RWPE1 (cell line): ENCODE results near the gene PCDHGB6.
"Not testable (repeated sequence)": the region's sequence is repeated elsewhere in the genome, so short reads cannot be mapped to it uniquely, and the experiment has no call there.

Experiments used
- CTCF ChIA-PET: fragments of 350-600 bp; sonication (Branson Sonifier 250); formaldehyde crosslinking; extraction: SDS; loops from one replicate; lab custom pipeline; 2021; lab: Yijun Ruan, JAX
- POLR2A ChIA-PET: fragments of 400-600 bp; formaldehyde crosslinking; extraction: SDS; loops from one replicate; lab custom pipeline; 2020; ENCODE audit warnings: antibody characterized with exemption; ENCODE audit not compliant: low non-redundant PET; lab: Yijun Ruan, JAX
- DNase-seq: peaks from one replicate; pipeline ENCODE4 v3.0.0; 2012; ENCODE audit warnings: low spot score
- H3K27ac ChIP-seq: fragments of 450-650 bp; 2 replicates; pipeline ENCODE4 v1.5.1; 2017
- TF ChIP-seq, protein P1 (sequence below): fragments of 450-650 bp; conservative IDR thresholded peaks from 2 replicates; pipeline ENCODE4 v1.5.1; 2017; ENCODE audit warnings: low read depth, mild to moderate bottlenecking

The PCDHGB6 gene

DNA sequence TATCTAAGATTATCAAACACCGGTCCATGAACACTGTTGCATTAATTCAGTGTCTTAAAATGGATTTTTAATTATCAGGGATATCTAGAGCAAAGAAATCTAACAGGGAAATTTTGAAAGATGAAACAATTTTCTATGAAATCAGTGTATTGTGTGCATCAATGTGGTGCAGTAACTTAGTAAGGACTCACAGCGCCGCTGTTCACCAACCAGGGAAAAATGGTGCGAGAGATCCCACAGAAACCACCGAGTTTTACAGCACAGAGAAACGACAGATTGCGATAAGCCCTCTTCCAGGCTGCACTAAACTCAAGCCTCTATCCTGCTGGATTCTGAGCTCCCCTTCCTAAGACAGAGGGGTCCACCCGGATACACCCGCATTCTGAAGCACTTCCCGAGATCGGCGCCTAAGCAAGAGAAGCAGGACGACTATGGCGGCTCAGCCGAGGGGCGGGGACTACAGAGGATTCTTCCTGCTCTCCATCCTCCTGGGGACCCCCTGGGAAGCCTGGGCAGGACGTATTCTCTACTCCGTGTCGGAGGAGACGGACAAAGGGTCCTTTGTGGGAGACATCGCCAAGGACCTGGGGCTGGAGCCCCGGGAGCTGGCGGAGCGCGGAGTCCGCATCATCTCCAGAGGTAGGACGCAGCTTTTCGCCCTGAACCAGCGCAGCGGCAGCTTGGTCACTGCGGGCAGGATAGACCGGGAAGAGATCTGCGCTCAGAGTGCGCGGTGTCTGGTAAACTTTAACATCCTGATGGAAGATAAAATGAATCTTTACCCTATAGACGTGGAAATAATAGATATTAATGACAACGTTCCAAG is 25.1 kb upstream of the PCDHGB6 start, which contains the start of gene PCDHGA7:
Gene PCDHGA7 (plus strand): TSS at position 274 of the 826 bp plus-strand sequence. CDS start 158 bp downstream, at position 432.
- no peak within 1 kb of the TSS for H3K27ac ChIP-seq
- DNase-seq = peak; percentile 43
- POLR2A ChIA-PET = no interaction called here
- TF ChIP-seq, protein P1, sequence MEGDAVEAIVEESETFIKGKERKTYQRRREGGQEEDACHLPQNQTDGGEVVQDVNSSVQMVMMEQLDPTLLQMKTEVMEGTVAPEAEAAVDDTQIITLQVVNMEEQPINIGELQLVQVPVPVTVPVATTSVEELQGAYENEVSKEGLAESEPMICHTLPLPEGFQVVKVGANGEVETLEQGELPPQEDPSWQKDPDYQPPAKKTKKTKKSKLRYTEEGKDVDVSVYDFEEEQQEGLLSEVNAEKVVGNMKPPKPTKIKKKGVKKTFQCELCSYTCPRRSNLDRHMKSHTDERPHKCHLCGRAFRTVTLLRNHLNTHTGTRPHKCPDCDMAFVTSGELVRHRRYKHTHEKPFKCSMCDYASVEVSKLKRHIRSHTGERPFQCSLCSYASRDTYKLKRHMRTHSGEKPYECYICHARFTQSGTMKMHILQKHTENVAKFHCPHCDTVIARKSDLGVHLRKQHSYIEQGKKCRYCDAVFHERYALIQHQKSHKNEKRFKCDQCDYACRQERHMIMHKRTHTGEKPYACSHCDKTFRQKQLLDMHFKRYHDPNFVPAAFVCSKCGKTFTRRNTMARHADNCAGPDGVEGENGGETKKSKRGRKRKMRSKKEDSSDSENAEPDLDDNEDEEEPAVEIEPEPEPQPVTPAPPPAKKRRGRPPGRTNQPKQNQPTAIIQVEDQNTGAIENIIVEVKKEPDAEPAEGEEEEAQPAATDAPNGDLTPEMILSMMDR = peak; percentile 61
- CTCF ChIA-PET = interaction anchor here (0.5 to 1.3 kb wide), 5 partner anchors 14 to 185 kb away, joined by 3 to 6 read pairs (median 3); partner anchors contain the start of genes PCDHGA10 and PCDHGB1

DNA sequence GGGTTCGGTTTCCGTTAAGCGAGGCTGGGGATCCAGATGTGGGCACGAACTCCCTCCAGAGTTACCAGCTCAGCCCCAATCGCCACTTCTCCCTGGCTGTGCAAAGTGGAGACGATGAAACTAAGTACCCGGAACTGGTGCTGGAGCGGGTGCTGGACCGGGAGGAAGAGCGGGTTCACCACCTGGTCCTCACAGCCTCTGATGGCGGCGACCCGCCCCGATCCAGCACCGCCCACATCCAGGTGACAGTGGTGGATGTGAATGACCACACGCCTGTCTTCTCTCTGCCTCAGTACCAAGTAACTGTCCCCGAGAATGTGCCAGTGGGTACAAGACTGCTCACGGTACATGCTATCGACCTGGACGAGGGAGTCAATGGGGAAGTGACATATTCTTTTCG is 24.5 kb upstream of the PCDHGB6 start:
- H3K27ac ChIP-seq = no peak overlapping the region
- POLR2A ChIA-PET = interaction anchor here (0.5 kb wide), 1 partner anchor 154 kb away, joined by 4 read pairs; no protein-coding TSS in a partner anchor
- no peak for DNase-seq
- CTCF ChIA-PET = interaction anchor here (0.6 to 1.3 kb wide), 3 partner anchors 29 to 184 kb away, joined by 3 to 6 read pairs (median 3); partner anchors contain the start of genes PCDHGA10 and PCDHGB1
- TF ChIP-seq, protein P1 = no peak

DNA sequence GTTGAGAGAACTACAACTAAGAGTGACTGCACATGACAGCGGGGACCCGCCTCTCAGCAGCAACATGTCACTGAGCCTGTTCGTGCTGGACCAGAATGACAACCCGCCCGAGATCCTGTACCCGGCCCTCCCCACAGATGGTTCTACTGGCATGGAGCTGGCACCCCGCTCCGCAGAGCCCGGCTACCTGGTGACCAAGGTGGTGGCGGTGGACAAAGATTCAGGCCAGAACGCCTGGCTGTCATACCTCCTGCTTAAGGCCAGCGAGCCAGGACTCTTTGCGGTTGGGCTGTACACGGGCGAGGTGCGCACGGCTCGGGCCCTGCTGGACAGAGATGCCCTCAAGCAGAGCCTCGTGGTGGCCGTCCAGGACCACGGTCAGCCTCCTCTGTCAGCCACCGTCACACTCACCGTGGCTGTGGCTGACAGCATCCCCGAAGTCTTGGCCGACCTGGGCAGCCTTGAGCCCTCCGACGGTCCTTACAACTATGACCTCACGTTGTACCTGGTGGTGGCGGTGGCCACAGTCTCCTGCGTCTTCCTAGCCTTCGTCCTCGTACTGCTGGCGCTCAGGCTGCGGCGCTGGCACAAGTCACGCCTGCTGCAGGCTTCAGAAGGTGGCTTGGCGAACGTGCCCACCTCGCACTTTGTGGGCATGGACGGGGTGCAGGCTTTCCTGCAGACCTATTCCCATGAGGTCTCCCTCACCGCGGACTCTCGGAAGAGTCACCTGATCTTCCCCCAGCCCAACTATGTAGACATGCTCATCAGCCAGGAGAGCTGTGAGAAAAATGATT is 23.2 kb upstream of the PCDHGB6 start:
- ChIA-PET CTCF (interaction anchor here (0.6 kb wide), 1 partner anchor 176 kb away, joined by 5 read pairs; no protein-coding TSS in a partner anchor), POLR2A (no interaction called here)
- TF ChIP-seq, protein P1 = no peak
- H3K27ac ChIP-seq = no peak overlapping the region
- DNase-seq = no peak

DNA sequence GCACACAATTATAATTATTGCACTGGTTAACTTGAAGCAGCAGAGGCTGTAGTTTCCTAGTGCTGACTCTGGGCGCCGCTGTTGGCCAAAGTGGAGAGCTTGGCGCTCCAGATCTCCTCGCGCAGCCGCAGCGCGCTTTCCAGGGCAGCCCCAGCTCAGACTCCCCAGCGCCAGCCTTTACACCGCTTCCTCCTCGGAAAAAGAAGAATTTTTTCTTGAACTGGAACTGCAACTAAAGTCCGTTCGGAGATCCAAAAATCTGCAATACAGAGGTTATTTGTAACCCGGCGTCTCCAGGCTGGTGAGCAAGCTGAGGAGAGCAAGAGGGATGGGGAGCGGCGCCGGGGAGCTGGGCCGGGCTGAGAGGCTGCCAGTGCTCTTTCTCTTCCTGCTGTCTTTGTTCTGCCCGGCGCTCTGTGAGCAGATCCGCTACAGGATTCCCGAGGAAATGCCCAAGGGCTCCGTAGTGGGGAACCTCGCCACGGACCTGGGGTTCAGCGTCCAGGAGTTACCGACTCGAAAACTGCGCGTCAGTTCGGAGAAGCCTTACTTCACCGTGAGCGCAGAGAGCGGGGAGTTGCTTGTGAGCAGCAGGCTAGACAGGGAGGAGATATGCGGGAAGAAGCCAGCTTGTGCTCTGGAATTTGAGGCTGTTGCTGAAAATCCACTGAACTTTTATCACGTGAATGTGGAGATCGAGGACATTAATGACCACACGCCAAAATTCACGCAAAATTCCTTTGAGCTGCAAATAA is 20.1 kb upstream of the PCDHGB6 start, which contains the start of gene PCDHGB4:
Gene PCDHGB4 (plus strand): TSS at position 142 of the 755 bp plus-strand sequence. CDS start 187 bp downstream, at position 329.
- DNase-seq, H3K27ac ChIP-seq, POLR2A ChIA-PET: not testable (repeated sequence)
- TF ChIP-seq, protein P1 = peak; percentile 69
- CTCF ChIA-PET = interaction anchor here (0.6 to 2.0 kb wide), 6 partner anchors 10 to 1799 kb away, joined by 3 to 9 read pairs (median 4); partner anchors contain the start of gene PCDHGB5

DNA sequence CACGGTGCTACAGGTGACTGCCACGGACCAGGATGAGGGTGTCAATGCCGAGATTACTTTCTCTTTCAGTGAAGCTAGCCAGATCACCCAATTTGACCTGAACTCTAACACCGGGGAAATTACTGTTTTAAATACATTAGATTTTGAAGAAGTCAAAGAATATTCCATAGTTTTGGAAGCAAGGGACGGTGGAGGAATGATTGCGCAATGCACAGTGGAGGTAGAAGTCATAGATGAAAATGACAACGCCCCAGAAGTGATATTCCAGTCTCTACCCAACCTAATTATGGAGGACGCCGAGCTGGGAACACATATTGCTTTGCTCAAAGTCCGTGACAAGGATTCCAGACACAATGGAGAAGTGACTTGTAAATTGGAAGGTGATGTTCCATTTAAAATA is 19.2 kb upstream of the PCDHGB6 start:
- DNase-seq = no peak
- CTCF ChIA-PET = interaction anchor here (0.7 kb wide), 2 partner anchors 169 to 1439 kb away, joined by 3 to 4 read pairs; no protein-coding TSS in a partner anchor
- H3K27ac ChIP-seq = no peak overlapping the region
- TF ChIP-seq, protein P1 = no peak
- POLR2A ChIA-PET = no interaction called here
